Measurements from ENCODE around the gene FAM200B. TPM values are rescaled to one million over a fixed set of nuclear protein-coding genes. Genes with fewer than 3 reads are reported as not detected.

The FAM200B gene
- polyA plus RNA-seq, 1 of the 3 experiments (the other 2 are of a cell fraction): 46.3 TPM

DNA sequence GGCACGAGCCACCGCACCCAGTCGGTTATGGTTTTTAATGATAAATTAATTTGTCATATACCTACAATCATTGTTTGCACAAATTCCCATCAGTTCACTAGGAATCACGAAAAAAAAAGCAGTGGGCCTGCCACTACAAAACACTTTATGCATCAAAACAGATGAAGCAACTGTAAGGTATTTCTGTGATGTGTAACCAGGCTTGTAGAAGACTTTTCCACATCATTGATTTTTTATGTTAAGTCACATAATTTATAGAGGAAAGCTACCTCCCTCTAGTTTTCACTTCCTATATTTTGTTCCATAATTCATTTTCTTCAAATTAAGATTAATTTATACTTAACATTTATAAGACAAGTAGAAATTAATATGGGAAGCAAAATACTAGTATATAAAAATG, 6.7 kb upstream of the FAM200B start (continued):
- TF ChIP-seq, protein P1, sequence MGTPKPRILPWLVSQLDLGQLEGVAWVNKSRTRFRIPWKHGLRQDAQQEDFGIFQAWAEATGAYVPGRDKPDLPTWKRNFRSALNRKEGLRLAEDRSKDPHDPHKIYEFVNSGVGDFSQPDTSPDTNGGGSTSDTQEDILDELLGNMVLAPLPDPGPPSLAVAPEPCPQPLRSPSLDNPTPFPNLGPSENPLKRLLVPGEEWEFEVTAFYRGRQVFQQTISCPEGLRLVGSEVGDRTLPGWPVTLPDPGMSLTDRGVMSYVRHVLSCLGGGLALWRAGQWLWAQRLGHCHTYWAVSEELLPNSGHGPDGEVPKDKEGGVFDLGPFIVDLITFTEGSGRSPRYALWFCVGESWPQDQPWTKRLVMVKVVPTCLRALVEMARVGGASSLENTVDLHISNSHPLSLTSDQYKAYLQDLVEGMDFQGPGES (IDR thresholded peaks at IDR 0.05; ENCODE audit: low read depth, low read length): no peak
- TF ChIP-seq, protein P2, sequence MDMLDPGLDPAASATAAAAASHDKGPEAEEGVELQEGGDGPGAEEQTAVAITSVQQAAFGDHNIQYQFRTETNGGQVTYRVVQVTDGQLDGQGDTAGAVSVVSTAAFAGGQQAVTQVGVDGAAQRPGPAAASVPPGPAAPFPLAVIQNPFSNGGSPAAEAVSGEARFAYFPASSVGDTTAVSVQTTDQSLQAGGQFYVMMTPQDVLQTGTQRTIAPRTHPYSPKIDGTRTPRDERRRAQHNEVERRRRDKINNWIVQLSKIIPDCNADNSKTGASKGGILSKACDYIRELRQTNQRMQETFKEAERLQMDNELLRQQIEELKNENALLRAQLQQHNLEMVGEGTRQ (IDR thresholded peaks at IDR 0.05; ENCODE audit: borderline replicate concordance, low read depth, low read length): no peak
- TF ChIP-seq MEF2A (IDR thresholded peaks at IDR 0.05; ENCODE audit: borderline replicate concordance, low read depth): no peak

DNA sequence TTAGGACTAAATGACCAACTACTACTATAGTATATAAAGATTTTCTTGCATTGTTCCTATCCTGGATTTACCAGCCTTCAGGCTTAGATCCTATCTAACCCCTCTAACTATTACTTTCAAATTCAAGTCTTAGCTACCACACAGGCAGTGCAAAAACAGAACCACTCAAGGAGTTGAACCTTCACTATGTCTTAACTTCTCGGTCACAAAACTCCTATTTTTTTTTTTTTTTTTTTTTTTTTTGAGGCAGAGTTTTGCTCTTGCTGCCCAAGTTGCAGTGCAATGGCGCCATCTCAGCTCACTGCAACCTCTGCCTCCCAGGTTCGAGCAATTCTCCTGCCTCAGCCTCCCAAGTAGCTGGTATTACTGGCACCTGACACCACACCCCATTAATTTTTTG, 6.3 kb upstream of the FAM200B start:
- Histone ChIP-seq H3K9me3 (no peaks in the 10 kb centered on the region), H4K20me1 (ENCODE audit: insufficient read depth) (no peaks in the 10 kb centered on the region; the same call in 1 of the 2 replicates), H2AFZ (ENCODE audit: low read depth) (no peak overlapping the region), H3K4me1 (ENCODE audit: control insufficient read depth in 1 of 2, insufficient read depth in 2 of 2, low read depth in 1 of 2, low read length in 1 of 2) (peaks cover 7 to 24% of the 10 kb centered on the region in 2 experiments; a peak in 3 of 4 replicates), H3K27ac (ENCODE audit: low read depth in 2 of 2, low read length in 1 of 2) (no peak overlapping the region), H3K9me2 (no peaks in the 10 kb centered on the region), H3K9ac (no peak overlapping the region), H3K4me2 (no peak overlapping the region), H3K27me3 (ENCODE audit: insufficient read depth) (no peaks in the 10 kb centered on the region), H3K79me2 (ENCODE audit: insufficient read depth) (peaks cover 98% of the 10 kb centered on the region), H3K36me3 (replicated peaks in 1 of 2; ENCODE audit: control insufficient read depth in 1 of 2, insufficient read depth in 2 of 2, low read length in 1 of 2) (peaks cover 0 to 5% of the 10 kb centered on the region in 2 experiments), H3F3A (replicated peaks; ENCODE audit: insufficient read depth) (peaks cover 9% of the 10 kb centered on the region), H3K4me3 (ENCODE audit: low read depth in 2 of 2, low read length in 1 of 2) (no peak overlapping the region)
- 91% methylated on average over 3 of the region's 3 CpGs for WGBS (ENCODE audit: low lambda C conversion rate)
- ChIA-PET CTCF (no interaction called here), POLR2A (interaction anchor here (0.7 kb wide), 1 partner anchor 20 kb away, joined by 3 read pairs; the partner anchor contains the start of gene FBXL5)
- no peak for DNase-seq
- TF ChIP-seq MXI1 (IDR thresholded peaks at IDR 0.05; ENCODE audit: low read depth, low read length): no peak
- TF ChIP-seq, protein P3, sequence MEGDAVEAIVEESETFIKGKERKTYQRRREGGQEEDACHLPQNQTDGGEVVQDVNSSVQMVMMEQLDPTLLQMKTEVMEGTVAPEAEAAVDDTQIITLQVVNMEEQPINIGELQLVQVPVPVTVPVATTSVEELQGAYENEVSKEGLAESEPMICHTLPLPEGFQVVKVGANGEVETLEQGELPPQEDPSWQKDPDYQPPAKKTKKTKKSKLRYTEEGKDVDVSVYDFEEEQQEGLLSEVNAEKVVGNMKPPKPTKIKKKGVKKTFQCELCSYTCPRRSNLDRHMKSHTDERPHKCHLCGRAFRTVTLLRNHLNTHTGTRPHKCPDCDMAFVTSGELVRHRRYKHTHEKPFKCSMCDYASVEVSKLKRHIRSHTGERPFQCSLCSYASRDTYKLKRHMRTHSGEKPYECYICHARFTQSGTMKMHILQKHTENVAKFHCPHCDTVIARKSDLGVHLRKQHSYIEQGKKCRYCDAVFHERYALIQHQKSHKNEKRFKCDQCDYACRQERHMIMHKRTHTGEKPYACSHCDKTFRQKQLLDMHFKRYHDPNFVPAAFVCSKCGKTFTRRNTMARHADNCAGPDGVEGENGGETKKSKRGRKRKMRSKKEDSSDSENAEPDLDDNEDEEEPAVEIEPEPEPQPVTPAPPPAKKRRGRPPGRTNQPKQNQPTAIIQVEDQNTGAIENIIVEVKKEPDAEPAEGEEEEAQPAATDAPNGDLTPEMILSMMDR (IDR thresholded peaks at IDR 0.05): 0 out of 2 replicates have a peak, but pooled peaks have one; percentile 12
- TF ChIP-seq RAD21 (IDR thresholded peaks at IDR 0.05; ENCODE audit: low read length): 0 out of 2 replicates have a peak, but pooled peaks have one; percentile 4
- no peak for TF ChIP-seq POLR2AphosphoS5 (IDR thresholded peaks at IDR 0.05; ENCODE audit: low read depth, low read length)
- no peak for TF ChIP-seq TAF1 (IDR thresholded peaks at IDR 0.05; ENCODE audit: borderline replicate concordance, low read depth, low read length)

DNA sequence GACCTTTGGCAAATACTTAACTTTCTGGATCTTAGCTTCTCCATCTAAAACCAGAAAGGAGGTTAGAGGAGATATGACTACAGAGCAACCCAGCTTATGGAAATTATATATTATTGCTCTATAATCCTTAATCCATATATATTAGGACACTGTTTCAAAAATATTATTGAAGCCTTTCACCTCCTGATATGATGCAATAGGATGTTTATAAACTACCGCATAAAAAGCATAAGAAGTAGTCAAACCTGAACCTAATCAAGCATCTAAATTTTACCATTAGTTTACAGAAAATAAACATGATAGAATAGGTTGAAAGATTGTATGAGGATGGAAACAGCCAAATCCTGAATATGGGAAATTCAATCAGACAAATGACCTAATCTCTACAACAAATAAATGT, 5.6 kb upstream of the FAM200B start:
- DNase-seq: no peak
- Histone ChIP-seq H3K9ac (no peak overlapping the region), H4K20me1 (ENCODE audit: insufficient read depth) (no peaks in the 10 kb centered on the region; the same call in 1 of the 2 replicates), H3K36me3 (replicated peaks in 1 of 2; ENCODE audit: control insufficient read depth in 1 of 2, insufficient read depth in 2 of 2, low read length in 1 of 2) (peaks cover 0 to 5% of the 10 kb centered on the region in 2 experiments), H3K27ac (ENCODE audit: low read depth in 2 of 2, low read length in 1 of 2) (no peak overlapping the region), H3K27me3 (ENCODE audit: insufficient read depth) (no peaks in the 10 kb centered on the region), H3K9me3 (no peaks in the 10 kb centered on the region), H3K9me2 (no peaks in the 10 kb centered on the region), H2AFZ (ENCODE audit: low read depth) (no peak overlapping the region), H3F3A (replicated peaks; ENCODE audit: insufficient read depth) (peaks cover 9% of the 10 kb centered on the region), H3K79me2 (ENCODE audit: insufficient read depth) (peaks cover 98% of the 10 kb centered on the region), H3K4me1 (ENCODE audit: control insufficient read depth in 1 of 2, insufficient read depth in 2 of 2, low read depth in 1 of 2, low read length in 1 of 2) (peaks cover 7 to 24% of the 10 kb centered on the region in 2 experiments; a peak in 3 of 4 replicates), H3K4me2 (no peak overlapping the region), H3K4me3 (ENCODE audit: low read depth in 2 of 2, low read length in 1 of 2) (no peak overlapping the region)
- CTCF ChIA-PET: interaction anchor here (1.6 kb wide), 1 partner anchor 14 kb away, joined by 6 read pairs; no protein-coding TSS in a partner anchor
- 94% methylated on average over 1 of the region's 1 CpG for WGBS (ENCODE audit: low lambda C conversion rate)
- POLR2A ChIA-PET: interaction anchor here (0.7 kb wide), 1 partner anchor 21 kb away, joined by 3 read pairs; the partner anchor contains the start of gene FBXL5
- TF ChIP-seq YY1 (IDR thresholded peaks at IDR 0.05; ENCODE audit: low read depth) (no peak), NRF1 (IDR thresholded peaks at IDR 0.05; ENCODE audit: low read depth, low read length) (no peak), SMC3 (IDR thresholded peaks at IDR 0.05; ENCODE audit: low read depth, low read length) (no peak), MEF2A (IDR thresholded peaks at IDR 0.05; ENCODE audit: borderline replicate concordance, low read depth) (no peak), SIN3A (IDR thresholded peaks at IDR 0.05; ENCODE audit: borderline replicate concordance, low read depth, low read length) (no peak), EZH2phosphoT487 (IDR thresholded peaks at IDR 0.05; ENCODE audit: borderline replicate concordance, low read depth) (no peak), TEAD4 (IDR thresholded peaks at IDR 0.05; ENCODE audit: borderline replicate concordance, insufficient read depth) (no peak)
- TF ChIP-seq, protein P4, sequence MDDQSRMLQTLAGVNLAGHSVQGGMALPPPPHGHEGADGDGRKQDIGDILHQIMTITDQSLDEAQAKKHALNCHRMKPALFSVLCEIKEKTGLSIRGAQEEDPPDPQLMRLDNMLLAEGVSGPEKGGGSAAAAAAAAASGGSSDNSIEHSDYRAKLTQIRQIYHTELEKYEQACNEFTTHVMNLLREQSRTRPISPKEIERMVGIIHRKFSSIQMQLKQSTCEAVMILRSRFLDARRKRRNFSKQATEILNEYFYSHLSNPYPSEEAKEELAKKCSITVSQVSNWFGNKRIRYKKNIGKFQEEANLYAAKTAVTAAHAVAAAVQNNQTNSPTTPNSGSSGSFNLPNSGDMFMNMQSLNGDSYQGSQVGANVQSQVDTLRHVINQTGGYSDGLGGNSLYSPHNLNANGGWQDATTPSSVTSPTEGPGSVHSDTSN (IDR thresholded peaks at IDR 0.05): no peak
